ENCODE data around the gene POU5F2. TPM values are rescaled to one million over a fixed set of nuclear protein-coding genes. Genes with fewer than 3 reads are reported as not detected.

POU5F2 gene
- 1 to 10 TPM in 2 of 8 experiments, under 1 TPM in 6; 0.21 to 3.2 (median 0.77) TPM for total RNA-seq

GRCh38 chr5:93741136-93741811 lies at the start of gene POU5F2:
TSS of gene POU5F2 (minus strand) at chr5:93741600. CDS start at chr5:93741563, 37 bp downstream.
- no peak for ATAC-seq (replicated peaks in 6 of 8)
- WGBS, 10 experiments = 89 to 100% (median 100%) methylated on average over 2 to 6 of the region's 29 CpGs; no CpG with 5 or more reads in 4 of the 10 experiments
- no peak within 1 kb of the TSS for H3K27ac ChIP-seq

GRCh38 chr5:93790401-93790800 lies 49.0 kb upstream of the POU5F2 start:
- Histone ChIP-seq H3K4me3 (no peak overlapping the region), H3K4me1 (replicated peaks in 1 of 2) (no peaks in the 10 kb centered on the region), H3K27ac (no peak overlapping the region)
- 52 to 100% (median 100%) methylated on average over 1 to 3 of the region's 3 CpGs; no CpG with 5 or more reads in 1 of the 10 experiments for WGBS, 10 experiments
- ATAC-seq (replicated peaks in 6 of 8) = peak in 3 of 8 experiments; percentile 24 to 51 (median 32)
- in situ Hi-C loops (cut with MboI; ENCODE audit: low pct_unique_long_range_greater_than_20kb in 2 of 9, low sequenced_read_pairs in 9 of 9, unreplicated experiment in 9 of 9) = loop anchor here in 7 of 9 experiments (10.0 to 25.0 kb wide), 2 partner anchors 176 to 178 kb away; no protein-coding TSS in a partner anchor

More at GRCh38 chr5:93741136-93741811, at the start of gene POU5F2:
- Histone ChIP-seq H3K4me3 (no peak within 1 kb of the TSS), H3K4me1 (replicated peaks in 1 of 2) (peaks cover 0 to 12% of the 10 kb centered on the region in 2 donors)
- in situ Hi-C loops (cut with MboI; ENCODE audit: low pct_unique_long_range_greater_than_20kb in 2 of 9, low sequenced_read_pairs in 9 of 9, unreplicated experiment in 9 of 9) = no loop called here

GRCh38 chr5:93789173-93790067 lies 48.0 kb upstream of the POU5F2 start:
- Histone ChIP-seq H3K4me1 (replicated peaks in 1 of 2) (no peaks in the 10 kb centered on the region), H3K4me3 (no peak overlapping the region), H3K27ac (no peak overlapping the region)
- ATAC-seq (replicated peaks in 6 of 8) = peak in 7 of 8 experiments; percentile 41 to 93 (median 66)
- in situ Hi-C loops (cut with MboI; ENCODE audit: low pct_unique_long_range_greater_than_20kb in 2 of 9, low sequenced_read_pairs in 9 of 9, unreplicated experiment in 9 of 9) = loop anchor here in 7 of 9 experiments (10.0 to 25.0 kb wide), 2 partner anchors 175 to 177 kb away; no protein-coding TSS in a partner anchor
- WGBS, 10 experiments = 3 to 86% (median 67%) methylated on average over 1 to 5 of the region's 5 CpGs; no CpG with 5 or more reads in 2 of the 10 experiments

GRCh38 chr5:93787598-93787997 lies 46.2 kb upstream of the POU5F2 start:
- in situ Hi-C loops (cut with MboI; ENCODE audit: low pct_unique_long_range_greater_than_20kb in 2 of 9, low sequenced_read_pairs in 9 of 9, unreplicated experiment in 9 of 9) = loop anchor here in 6 of 9 experiments (25.0 kb wide), 1 partner anchor 175 kb away; no protein-coding TSS in a partner anchor
- H3K4me1 ChIP-seq (replicated peaks in 1 of 2) = no peaks in the 10 kb centered on the region
- ATAC-seq (replicated peaks in 6 of 8) = no peak
- 30 to 100% (median 74%) methylated on average over 1 of the region's 1 CpG; no CpG with 5 or more reads in 2 of the 10 experiments for WGBS, 10 experiments
- no peak overlapping the region for H3K27ac ChIP-seq
- H3K4me3 ChIP-seq = no peak overlapping the region

GRCh38 chr5:93785475-93785874 lies 44.1 kb upstream of the POU5F2 start:
- Histone ChIP-seq H3K4me3 (no peak overlapping the region), H3K27ac (no peak overlapping the region), H3K4me1 (replicated peaks in 1 of 2) (no peaks in the 10 kb centered on the region)
- in situ Hi-C loops (cut with MboI; ENCODE audit: low pct_unique_long_range_greater_than_20kb in 2 of 9, low sequenced_read_pairs in 9 of 9, unreplicated experiment in 9 of 9) = loop anchor here in 6 of 9 experiments (25.0 kb wide), 1 partner anchor 173 kb away; no protein-coding TSS in a partner anchor
- WGBS, 10 experiments = 85 to 100% (median 100%) methylated on average over 1 to 2 of the region's 2 CpGs
- no peak for ATAC-seq (replicated peaks in 6 of 8)

- peaks cover 6 to 7% of the 10 kb centered on the region in 2 donors for H3K4me1 ChIP-seq (replicated peaks in 1 of 2)
- in situ Hi-C loops (cut with MboI; ENCODE audit: low pct_unique_long_range_greater_than_20kb in 2 of 9, low sequenced_read_pairs in 9 of 9, unreplicated experiment in 9 of 9) = loop anchor here in 6 of 9 experiments (25.0 kb wide), 1 partner anchor 171 kb away; no protein-coding TSS in a partner anchor
- H3K27ac ChIP-seq = no peak overlapping the region
- no peak for ATAC-seq (replicated peaks in 6 of 8)
- H3K4me3 ChIP-seq = no peak overlapping the region
- WGBS, 10 experiments = 40 to 100% (median 90%) methylated on average over 1 of the region's 1 CpG; no CpG with 5 or more reads in 3 of the 10 experiments
Observed at GRCh38 chr5:93782978-93783377, 41.6 kb upstream of the POU5F2 start.

- Histone ChIP-seq H3K27ac (no peak overlapping the region), H3K4me3 (no peak overlapping the region), H3K4me1 (replicated peaks in 1 of 2) (peaks cover 15% of the 10 kb centered on the region in 2 donors)
- 0 to 96% (median 32%) methylated on average over 2 to 3 of the region's 3 CpGs for WGBS, 10 experiments
- in situ Hi-C loops (cut with MboI; ENCODE audit: low pct_unique_long_range_greater_than_20kb in 2 of 9, low sequenced_read_pairs in 9 of 9, unreplicated experiment in 9 of 9) = loop anchor here in 6 of 9 experiments (25.0 kb wide), 1 partner anchor 165 kb away; no protein-coding TSS in a partner anchor
- ATAC-seq (replicated peaks in 6 of 8) = peak in 5 of 8 experiments; percentile 16 to 96 (median 77)
Observed at GRCh38 chr5:93777620-93778019, 36.2 kb upstream of the POU5F2 start.

- H3K27ac ChIP-seq = no peak overlapping the region
- H3K4me3 ChIP-seq = no peak overlapping the region
- H3K4me1 ChIP-seq (replicated peaks in 1 of 2) = no peaks in the 10 kb centered on the region
- ATAC-seq (replicated peaks in 6 of 8) = no peak
- in situ Hi-C loops (cut with MboI; ENCODE audit: low pct_unique_long_range_greater_than_20kb in 2 of 9, low sequenced_read_pairs in 9 of 9, unreplicated experiment in 9 of 9) = no loop called here
- 33 to 93% (median 88%) methylated on average over 1 to 3 of the region's 5 CpGs; no CpG with 5 or more reads in 5 of the 10 experiments for WGBS, 10 experiments
Observed at GRCh38 chr5:93756372-93756771, 15.0 kb upstream of the POU5F2 start.

- WGBS, 10 experiments = 54 to 100% (median 84%) methylated on average over 1 to 5 of the region's 10 CpGs; no CpG with 5 or more reads in 2 of the 10 experiments
- no peak for ATAC-seq (replicated peaks in 6 of 8)
- no peak overlapping the region for H3K4me3 ChIP-seq
- no peak overlapping the region for H3K27ac ChIP-seq
- in situ Hi-C loops (cut with MboI; ENCODE audit: low pct_unique_long_range_greater_than_20kb in 2 of 9, low sequenced_read_pairs in 9 of 9, unreplicated experiment in 9 of 9) = no loop called here
- H3K4me1 ChIP-seq (replicated peaks in 1 of 2) = no peaks in the 10 kb centered on the region
Observed at GRCh38 chr5:93755716-93756115, 14.3 kb upstream of the POU5F2 start.

GRCh38 chr5:93748875-93749397 lies 7.5 kb upstream of the POU5F2 start:
- Histone ChIP-seq H3K27ac (no peak overlapping the region), H3K4me3 (no peak overlapping the region), H3K4me1 (replicated peaks in 1 of 2) (no peaks in the 10 kb centered on the region)
- in situ Hi-C loops (cut with MboI; ENCODE audit: low pct_unique_long_range_greater_than_20kb in 2 of 9, low sequenced_read_pairs in 9 of 9, unreplicated experiment in 9 of 9) = no loop called here
- 89 to 100% (median 100%) methylated on average over 1 of the region's 1 CpG; no CpG with 5 or more reads in 3 of the 10 experiments for WGBS, 10 experiments
- no peak for ATAC-seq (replicated peaks in 6 of 8)

- in situ Hi-C loops (cut with MboI; ENCODE audit: low pct_unique_long_range_greater_than_20kb in 2 of 9, low sequenced_read_pairs in 9 of 9, unreplicated experiment in 9 of 9) = no loop called here
- H3K4me3 ChIP-seq = no peak overlapping the region
- H3K27ac ChIP-seq = no peak overlapping the region
- H3K4me1 ChIP-seq (replicated peaks in 1 of 2) = peaks cover 0 to 12% of the 10 kb centered on the region in 2 donors
- ATAC-seq (replicated peaks in 6 of 8) = peak in 3 of 8 experiments; percentile 31 to 70 (median 47)
Observed at GRCh38 chr5:93746406-93747056, 5.1 kb upstream of the POU5F2 start.

GRCh38 chr5:93736284-93736683 lies 5.1 kb downstream of the POU5F2 start:
- Histone ChIP-seq H3K4me3 (no peak overlapping the region), H3K4me1 (replicated peaks in 1 of 2) (peaks cover 10 to 12% of the 10 kb centered on the region in 2 donors), H3K27ac (no peak overlapping the region)
- WGBS, 10 experiments = 42 to 100% (median 91%) methylated on average over 1 to 2 of the region's 2 CpGs; no CpG with 5 or more reads in 2 of the 10 experiments
- ATAC-seq (replicated peaks in 6 of 8) = no peak
- in situ Hi-C loops (cut with MboI; ENCODE audit: low pct_unique_long_range_greater_than_20kb in 2 of 9, low sequenced_read_pairs in 9 of 9, unreplicated experiment in 9 of 9) = no loop called here
